PFSK-1 (cell line): ENCODE results near the gene USP47.

Experiments
- POLR2AphosphoS5 ChIP-seq: IDR thresholded peaks from 2 replicates; pipeline ENCODE4 v1.6.1; 2012; ENCODE audit warnings: low read depth, mild to moderate bottlenecking, control low read depth, low read length, moderate library complexity
- REST ChIP-seq, 2 experiments: IDR thresholded peaks; 2 replicates each; pipeline versions ENCODE4 v1.6.1 to v1.8.0; 2011 to 2012; ENCODE audit warnings: low read depth in 2 of 2, low read length in 2 of 2, control low read depth in 1 of 2, inconsistent platforms in 1 of 2, mild to moderate bottlenecking in 1 of 2, moderate library complexity in 1 of 2; ENCODE audit not compliant: insufficient read depth in 1 of 2

GRCh38 chr11:12003815-12004214, 162.0 kb downstream of the USP47 start:
- TF ChIP-seq POLR2AphosphoS5 (no peak), REST (IDR thresholded peaks at IDR 0.05; ENCODE audit: insufficient read depth in 1 of 2, low read depth in 2 of 2, low read length in 2 of 2) (no peak)
